Stimulated activated CD8-positive, alpha-beta memory T cell treated with anti-CD3 and anti-CD28 coated beads, Interleukin-15, amount 100 ng/mL, for 4 hours (primary cell): ENCODE measurements around the gene MAGEB3.

Source experiments
- DNase-seq, 2 donors: peaks; one replicate each; pipeline ENCODE4 v3.0.0-alpha.2; 2020; ENCODE audit warnings: low read depth in 2 of 2

MAGEB3 gene

DNA sequence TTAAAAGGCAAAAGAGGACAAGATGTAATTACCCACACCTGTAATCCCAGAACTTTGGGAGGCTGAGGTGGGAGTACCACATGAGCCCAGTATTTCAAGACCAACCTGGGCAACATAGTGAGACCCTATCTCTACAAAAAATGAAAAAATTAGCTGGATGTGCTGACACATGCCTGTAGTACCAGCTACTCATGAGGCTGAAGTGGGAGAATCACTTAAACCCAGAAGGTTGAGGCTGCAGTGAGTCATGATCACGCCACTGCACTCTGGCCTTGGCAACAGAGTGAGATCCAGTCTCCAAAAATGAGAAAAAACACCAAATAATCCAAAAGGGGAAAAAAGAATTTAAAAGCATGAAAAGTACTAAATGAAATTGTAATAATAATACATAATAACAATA, 47.9 kb downstream of the MAGEB3 start:
- no peak for DNase-seq

DNA sequence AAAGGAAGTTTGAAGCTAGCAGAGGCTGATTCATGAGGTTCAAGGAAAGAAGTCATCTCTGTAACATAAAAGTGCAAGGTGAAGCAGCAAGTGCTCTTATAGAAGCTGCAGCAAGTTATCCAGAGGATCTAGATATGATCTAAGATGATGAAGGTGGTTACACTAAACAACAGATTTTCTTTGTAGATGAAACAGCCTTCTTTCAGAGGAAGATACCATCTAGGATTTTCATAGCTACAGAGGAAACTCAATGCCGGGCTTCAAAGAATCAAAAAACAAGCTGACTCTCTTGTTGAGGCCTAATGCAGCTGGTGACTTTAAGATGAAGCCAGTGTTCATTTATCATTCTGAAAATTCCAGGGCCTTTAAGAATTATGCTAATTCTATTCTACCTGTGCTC, 50.0 kb downstream of the MAGEB3 start:
- no peak for DNase-seq

DNA sequence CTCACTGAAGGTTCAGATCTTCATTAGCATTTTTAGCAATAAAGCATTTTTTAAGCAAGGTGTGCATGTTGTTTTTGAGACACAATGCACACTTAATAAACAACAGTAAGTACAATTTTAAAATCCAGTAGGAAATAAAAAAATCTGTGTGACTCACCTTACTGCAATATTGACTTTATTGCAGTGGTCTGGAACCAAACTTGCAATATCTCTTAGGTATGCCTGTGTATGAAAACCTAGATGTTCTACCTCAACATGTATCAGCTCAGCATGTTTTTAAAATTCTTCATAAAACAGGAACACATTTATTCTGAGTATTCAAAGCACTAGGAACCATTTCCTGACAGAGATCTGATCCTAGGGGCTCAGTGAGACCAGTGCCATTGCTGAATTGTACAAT, 52.1 kb downstream of the MAGEB3 start:
- no peak for DNase-seq

- no peak for DNase-seq
Measured at GRCh38 chrX:30283456-30284200, 53.2 kb downstream of the MAGEB3 start.
